H1 (cell line): ENCODE results near the gene CPA2. TPM values are rescaled to one million over a fixed set of nuclear protein-coding genes. Genes with fewer than 3 reads are reported as not detected.

Experiments used
- CHD7 ChIP-seq: fragments of 300-600 bp; sonication (generic); IDR thresholded peaks from 2 replicates; pipeline ENCODE4 v1.7.1; 2012; ENCODE audit warnings: low read length, moderate library complexity, mild to moderate bottlenecking, inconsistent platforms; ENCODE audit not compliant: insufficient replicate concordance
- JUN ChIP-seq: IDR thresholded peaks from 2 replicates; pipeline ENCODE4 v1.6.1; 2011; ENCODE audit warnings: low read depth, mild to moderate bottlenecking, improper control_type of control experiment, low read length
- polyA plus RNA-seq, 7 experiments: library from polyadenylated mRNA; depleted of rRNA in 3 of 7; stranded (reverse) in 5 of 7; unstranded in 2 of 7; fragments of >200 nt in 5 of 7; fragments of 200-250 nt in 2 of 7; gene quantifications; 1 replicate in 5 of 7; 2 replicates in 1 of 7; 4 replicates in 1 of 7; pipeline versions ENCODE4 v1.2.1 to v1.2.3, GENCODE V29; 2011 to 2013; ENCODE audit warnings: missing spikeins in 2 of 7, mixed read lengths in 2 of 7
- total RNA-seq: library from RNA; stranded (reverse); fragmentation: NEBNext Ultra II Directional; extraction: Animal tissue kit (Norgen Biotek cat#: 25700); gene quantifications from 2 replicates; pipeline ENCODE4 v1.2.1, GENCODE V29; 2021

The CPA2 gene
- total and polyA plus RNA-seq, 2 of the 8 experiments (the other 6 are each of a cell fraction or from before 2014, with no cell fraction given) = 0.21 TPM; not detected in 1

DNA sequence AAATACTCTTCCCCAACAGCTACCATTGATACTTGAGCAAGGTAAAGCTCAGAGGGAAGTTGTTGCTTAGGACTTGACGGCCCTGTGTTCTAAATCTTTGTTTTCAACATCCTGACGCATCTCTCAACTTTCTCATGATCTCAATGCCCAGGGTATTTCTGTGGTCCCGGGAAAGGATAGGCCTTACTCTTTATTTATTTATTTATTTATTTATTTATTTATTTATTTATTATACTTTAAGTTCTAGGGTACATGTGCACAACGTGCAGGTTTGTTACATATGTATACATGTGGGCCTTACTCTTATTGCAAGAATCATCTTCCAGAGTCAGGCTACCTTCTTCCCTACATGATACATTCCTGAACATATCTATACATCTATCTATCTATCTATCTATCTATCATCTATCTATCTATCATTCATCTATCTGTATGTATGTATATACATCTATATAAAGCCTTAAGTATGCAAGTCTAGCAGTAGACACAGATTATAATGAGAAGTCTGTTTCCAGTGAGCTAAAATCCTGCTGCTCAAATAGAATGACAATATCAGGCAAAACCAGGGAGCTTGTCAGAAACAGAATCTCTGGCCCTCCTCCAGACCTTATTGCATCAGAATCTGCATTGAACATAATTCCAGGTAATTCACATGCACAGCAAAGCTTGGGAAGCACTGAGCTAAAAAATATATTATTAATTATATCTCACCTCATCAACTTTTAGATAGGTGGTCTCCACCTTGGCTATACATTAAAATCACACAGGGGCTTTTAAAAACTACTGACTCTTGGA, 65.8 kb downstream of the CPA2 start (continued):
- TF ChIP-seq CHD7 (no peak), JUN (no peak)
